Natural killer cell treated with Interleukin-12 subunit alpha and Interleukin-12 subunit beta and Interleukin-15 and Interleukin-18, amount 100 ng/mL, for 72 hours (primary cell): Measurements from ENCODE around the gene APOBEC2. TPM values are rescaled to one million over a fixed set of nuclear protein-coding genes. Genes with fewer than 3 reads are reported as not detected.
A peak's percentile ranks its signal among the peaks of the same experiment; 100 is the strongest.

Source experiments
- ATAC-seq, 2 donors: fragments of 150-1000 bp; cut with Tn5 transposase in 1 of 2; sonication (Bioruptor Pico), chemical (Tn5 transposase) in 1 of 2; 2 replicates each; pipeline ENCODE4 v1.10.0; 2021
- DNase-seq: peaks from one replicate; pipeline ENCODE4 v3.0.0; 2022; ENCODE audit warnings: low spot score
- H3K27ac Mint-ChIP-seq, 2 donors: 1 replicate in 1 of 2; 2 replicates in 1 of 2; pipeline ENCODE4 v1.8.0; 2022; ENCODE audit warnings: mixed read lengths in 2 of 2, mild to moderate bottlenecking in 1 of 2, moderate library complexity in 1 of 2
- H3K27me3 Mint-ChIP-seq, 2 donors: 1 replicate in 1 of 2; 2 replicates in 1 of 2; pipeline ENCODE4 v1.8.0; 2022; ENCODE audit warnings: mixed read lengths in 2 of 2
- H3K36me3 Mint-ChIP-seq: one replicate; pipeline ENCODE4 v1.8.0; 2022; ENCODE audit warnings: mixed read lengths
- H3K4me1 Mint-ChIP-seq, 2 donors: 1 replicate in 1 of 2; 2 replicates in 1 of 2; pipeline ENCODE4 v1.8.0; 2022; ENCODE audit warnings: low read depth in 2 of 2, mixed read lengths in 2 of 2, mild to moderate bottlenecking in 1 of 2
- H3K4me3 Mint-ChIP-seq: one replicate; pipeline ENCODE4 v1.8.0; 2022; ENCODE audit warnings: mixed read lengths
- H3K9me3 Mint-ChIP-seq: 2 replicates; pipeline ENCODE4 v1.8.0; 2022; ENCODE audit warnings: mixed read lengths
- total RNA-seq, 2 donors: library from RNA; stranded (reverse); gene quantifications; one replicate each; pipeline ENCODE4 v1.2.3, GENCODE V29; 2022

Gene APOBEC2
- total RNA-seq, 2 donors from 2014 or later = not detected

GRCh38 chr6:41027241-41027640, 25.8 kb upstream of the APOBEC2 start:
- Mint-ChIP-seq H3K4me1 (peaks cover 22% of the 10 kb centered on the region in 2 donors), H3K27me3 (no peaks in the 10 kb centered on the region), H3K4me3 (peak overlapping the region; percentile 85), H3K27ac (peak overlapping the region; percentile 65 to 67), H3K9me3 (no peaks in the 10 kb centered on the region), H3K36me3 (no peaks in the 10 kb centered on the region)
- DNase-seq (no peak), ATAC-seq (no peak)

GRCh38 chr6:41027799-41028560, 25.0 kb upstream of the APOBEC2 start:
- Mint-ChIP-seq H3K27ac (peak overlapping the region; percentile 65 to 67), H3K4me1 (peaks cover 22% of the 10 kb centered on the region in 2 donors), H3K27me3 (no peaks in the 10 kb centered on the region), H3K36me3 (no peaks in the 10 kb centered on the region), H3K4me3 (peak overlapping the region; percentile 85), H3K9me3 (no peaks in the 10 kb centered on the region)
- DNase-seq (peak; percentile 86), ATAC-seq (peak; percentile 94 to 95)

DNA sequence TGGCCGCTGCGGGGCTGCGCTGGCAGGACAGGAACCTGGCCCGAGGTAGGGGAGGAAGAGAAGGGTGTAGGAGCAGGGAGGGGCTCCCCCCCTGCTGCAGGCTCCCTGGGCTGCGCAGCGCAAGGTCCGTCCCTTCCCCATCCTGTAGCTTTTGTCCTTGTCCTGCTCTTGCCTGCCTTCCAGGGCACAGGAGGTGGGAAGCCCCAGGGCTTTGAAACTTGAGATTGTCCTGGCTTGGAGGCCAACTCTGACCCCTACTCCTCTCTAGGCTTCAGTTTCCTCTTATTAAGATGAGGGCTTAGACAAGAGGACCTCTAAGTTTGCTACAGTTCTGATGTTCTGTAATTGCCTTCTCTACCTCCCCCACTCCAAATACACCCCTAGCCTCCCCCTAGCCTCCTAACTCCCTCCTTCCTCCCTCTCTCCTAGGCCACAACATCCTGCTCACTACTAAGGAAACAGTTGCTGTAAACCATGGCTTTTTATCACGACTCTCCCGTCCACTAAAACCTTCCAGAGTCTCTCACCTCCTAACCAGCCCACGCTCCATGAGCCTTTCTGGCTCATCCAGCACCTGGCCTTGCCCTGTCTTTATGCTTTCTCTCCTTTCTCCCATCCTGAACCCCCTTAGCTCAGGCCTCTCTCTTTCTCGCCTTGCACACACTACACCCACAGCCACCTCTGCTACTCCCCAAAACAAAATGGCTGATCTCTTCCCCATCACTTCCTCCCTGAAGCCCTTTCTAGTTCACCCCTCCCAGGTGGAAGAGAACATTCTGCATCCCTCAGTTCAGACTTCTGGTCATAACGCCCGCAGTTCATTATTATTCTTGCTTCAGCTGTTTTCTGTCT, 24.2 kb upstream of the APOBEC2 start:
- DNase-seq = no peak

GRCh38 chr6:41032830-41033229, 20.2 kb upstream of the APOBEC2 start:
- Mint-ChIP-seq H3K9me3 (no peaks in the 10 kb centered on the region), H3K27ac (no peak overlapping the region), H3K4me3 (no peak overlapping the region), H3K4me1 (peaks cover 12 to 13% of the 10 kb centered on the region in 2 donors), H3K27me3 (no peaks in the 10 kb centered on the region), H3K36me3 (no peaks in the 10 kb centered on the region)
- DNase-seq (no peak), ATAC-seq (no peak)

More for the DNA sequence above, 24.2 kb upstream of the APOBEC2 start:
- ATAC-seq = peak; percentile 60 to 61
- Mint-ChIP-seq H3K4me1 (peaks cover 22% of the 10 kb centered on the region in 2 donors), H3K4me3 (peak overlapping the region; percentile 85), H3K27ac (peak overlapping the region; percentile 61 to 65), H3K27me3 (no peaks in the 10 kb centered on the region), H3K36me3 (no peaks in the 10 kb centered on the region), H3K9me3 (no peaks in the 10 kb centered on the region)

GRCh38 chr6:41033776-41034175, 19.2 kb upstream of the APOBEC2 start:
- Mint-ChIP-seq H3K27ac (no peak overlapping the region), H3K9me3 (no peaks in the 10 kb centered on the region), H3K36me3 (no peaks in the 10 kb centered on the region), H3K4me1 (peaks cover 7 to 8% of the 10 kb centered on the region in 2 donors), H3K4me3 (no peak overlapping the region), H3K27me3 (no peaks in the 10 kb centered on the region)
- ATAC-seq (peak in 1 of 2 donors; percentile 33), DNase-seq (no peak)

GRCh38 chr6:41036186-41036585, 16.8 kb upstream of the APOBEC2 start:
- ATAC-seq = no peak
- no peaks in the 10 kb centered on the region for H3K27me3 Mint-ChIP-seq

GRCh38 chr6:41036601-41037000, 16.4 kb upstream of the APOBEC2 start:
- no peak overlapping the region for H3K4me3 Mint-ChIP-seq
- H3K4me1 Mint-ChIP-seq = peaks cover 0 to 4% of the 10 kb centered on the region in 2 donors
- no peak for DNase-seq
- no peak for ATAC-seq
- no peaks in the 10 kb centered on the region for H3K36me3 Mint-ChIP-seq
- H3K27me3 Mint-ChIP-seq = no peaks in the 10 kb centered on the region
- H3K27ac Mint-ChIP-seq = no peak overlapping the region
- H3K9me3 Mint-ChIP-seq = no peaks in the 10 kb centered on the region

More at GRCh38 chr6:41036186-41036585, 16.8 kb upstream of the APOBEC2 start:
- no peak overlapping the region for H3K4me3 Mint-ChIP-seq
- no peak overlapping the region for H3K27ac Mint-ChIP-seq
- H3K36me3 Mint-ChIP-seq = no peaks in the 10 kb centered on the region
- DNase-seq = no peak
- H3K4me1 Mint-ChIP-seq = peaks cover 0 to 4% of the 10 kb centered on the region in 2 donors
- H3K9me3 Mint-ChIP-seq = no peaks in the 10 kb centered on the region

DNA sequence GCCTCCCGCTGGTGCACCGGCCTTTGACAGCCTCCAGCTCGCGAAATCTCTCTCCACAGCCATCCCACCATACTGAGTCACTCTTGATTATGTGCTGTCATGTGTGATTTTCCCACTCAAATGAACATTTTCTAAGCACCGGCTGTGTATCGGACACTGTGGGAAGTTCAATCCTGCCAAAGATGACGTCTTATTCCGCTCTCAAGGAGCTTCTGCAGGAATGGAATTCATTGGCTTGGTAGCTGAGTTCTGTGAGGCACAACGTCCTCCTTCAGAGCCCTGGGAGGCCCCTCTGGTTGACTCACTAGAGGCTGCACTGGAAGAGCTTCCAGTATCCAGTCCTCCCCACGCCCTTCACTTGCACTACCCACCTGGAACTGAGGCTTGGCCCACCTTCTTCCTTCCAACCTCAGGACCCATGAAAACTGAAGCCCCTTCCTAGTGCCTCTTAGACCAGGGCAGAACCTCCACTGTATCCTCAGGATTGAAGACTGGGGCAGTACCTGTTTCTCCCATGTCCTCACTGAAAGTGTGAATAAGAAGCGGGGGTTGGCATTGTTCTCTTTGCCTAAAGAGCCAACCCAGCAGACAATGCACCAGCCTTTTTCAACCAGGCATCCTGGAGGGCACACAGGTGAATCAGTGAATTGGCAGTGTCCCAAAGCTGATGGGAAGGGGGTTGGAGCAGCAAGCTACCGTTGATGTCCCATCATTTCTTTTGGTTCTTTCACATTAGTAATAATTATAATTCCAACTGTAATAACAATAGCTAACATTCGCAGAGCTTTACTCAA, 15.7 kb upstream of the APOBEC2 start:
- DNase-seq = no peak
- no peak for ATAC-seq
- Mint-ChIP-seq H3K36me3 (no peaks in the 10 kb centered on the region), H3K27ac (no peak overlapping the region), H3K27me3 (no peaks in the 10 kb centered on the region), H3K4me1 (peaks cover 0 to 4% of the 10 kb centered on the region in 2 donors), H3K9me3 (no peaks in the 10 kb centered on the region), H3K4me3 (no peak overlapping the region)

GRCh38 chr6:41038205-41038604, 14.8 kb upstream of the APOBEC2 start:
- DNase-seq (no peak), ATAC-seq (no peak)
- Mint-ChIP-seq H3K4me1 (peaks cover 0 to 4% of the 10 kb centered on the region in 2 donors), H3K27ac (no peak overlapping the region), H3K27me3 (no peaks in the 10 kb centered on the region), H3K4me3 (no peak overlapping the region), H3K9me3 (no peaks in the 10 kb centered on the region), H3K36me3 (no peaks in the 10 kb centered on the region)

GRCh38 chr6:41039060-41039998, 13.7 kb upstream of the APOBEC2 start, which contains the start of gene UNC5CL:
UNC5CL (minus strand) TSS chr6:41039221; CDS start chr6:41035074, 4,147 bp downstream.
- ATAC-seq = no peak
- Mint-ChIP-seq H3K4me1 (peaks cover 0 to 4% of the 10 kb centered on the region in 2 donors), H3K9me3 (no peaks in the 10 kb centered on the region), H3K4me3 (no peak within 1 kb of the TSS), H3K27ac (no peak within 1 kb of the TSS), H3K36me3 (no peaks in the 10 kb centered on the region), H3K27me3 (no peaks in the 10 kb centered on the region)
- DNase-seq = no peak

DNA sequence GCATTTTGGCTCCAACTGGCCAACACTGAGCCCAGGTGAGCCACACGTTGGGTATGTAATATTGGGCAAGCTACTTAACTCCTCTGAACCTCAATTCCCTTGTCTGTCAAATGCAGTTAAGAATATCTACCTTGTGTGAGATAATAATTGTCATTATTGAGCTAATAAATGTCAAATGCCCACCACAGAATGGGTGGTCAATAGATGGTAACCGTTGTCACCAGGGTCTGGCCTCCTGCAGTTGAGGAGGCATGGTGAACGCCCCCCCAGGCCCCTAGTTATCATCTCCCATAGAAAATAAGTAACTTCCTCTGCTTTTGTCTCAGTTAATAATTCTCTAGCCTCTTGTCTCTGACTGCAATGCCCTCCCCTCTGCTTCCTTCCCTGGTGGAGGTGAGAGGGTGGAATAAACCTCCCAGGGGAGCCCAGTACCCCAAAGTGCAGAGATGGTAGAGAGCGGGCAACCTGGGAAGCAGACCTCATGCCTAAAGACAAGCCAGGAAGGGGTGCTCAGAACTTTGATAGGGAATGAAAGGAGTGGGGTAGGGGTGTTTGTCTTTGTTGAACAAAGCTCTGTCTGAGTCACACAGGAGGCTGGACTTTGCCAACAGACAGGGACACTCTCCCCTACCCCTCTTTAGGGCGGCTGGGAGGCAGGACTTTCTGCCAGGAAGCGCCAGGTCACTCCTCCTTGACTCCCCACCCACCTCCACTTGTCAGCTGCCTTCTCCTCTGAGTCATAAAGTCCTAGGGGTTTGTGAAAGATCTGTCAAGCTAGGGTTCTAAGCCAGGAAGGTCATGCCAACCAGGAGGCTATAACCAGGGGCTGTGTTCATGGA, 12.7 kb upstream of the APOBEC2 start:
- no peak overlapping the region for H3K27ac Mint-ChIP-seq
- ATAC-seq = peak; percentile 22 to 31
- H3K9me3 Mint-ChIP-seq = no peaks in the 10 kb centered on the region
- no peak for DNase-seq
- H3K4me3 Mint-ChIP-seq = no peak overlapping the region
- no peaks in the 10 kb centered on the region for H3K36me3 Mint-ChIP-seq
- H3K27me3 Mint-ChIP-seq = no peaks in the 10 kb centered on the region
- H3K4me1 Mint-ChIP-seq = peaks cover 0 to 4% of the 10 kb centered on the region in 2 donors
